Fibroblast of lung (primary cell): ENCODE results near the gene ST6GALNAC1.

Experiments used
- EZH2 ChIP-seq: IDR thresholded peaks from 2 replicates; pipeline ENCODE4 v1.5.1; 2012; ENCODE audit warnings: low read length, control low read depth, mild to moderate bottlenecking; ENCODE audit errors: missing control alignments
- TF ChIP-seq, protein P1 (sequence below), 2 donors: IDR thresholded peaks in 1 of 2; conservative IDR thresholded peaks in 1 of 2; 1 replicate in 1 of 2; 2 replicates in 1 of 2; pipeline ENCODE4 v1.5.1; 2011 to 2012; ENCODE audit warnings: low read length in 2 of 2, control low read depth in 1 of 2, inconsistent platforms in 1 of 2, low read depth in 1 of 2, mild to moderate bottlenecking in 1 of 2

DNA sequence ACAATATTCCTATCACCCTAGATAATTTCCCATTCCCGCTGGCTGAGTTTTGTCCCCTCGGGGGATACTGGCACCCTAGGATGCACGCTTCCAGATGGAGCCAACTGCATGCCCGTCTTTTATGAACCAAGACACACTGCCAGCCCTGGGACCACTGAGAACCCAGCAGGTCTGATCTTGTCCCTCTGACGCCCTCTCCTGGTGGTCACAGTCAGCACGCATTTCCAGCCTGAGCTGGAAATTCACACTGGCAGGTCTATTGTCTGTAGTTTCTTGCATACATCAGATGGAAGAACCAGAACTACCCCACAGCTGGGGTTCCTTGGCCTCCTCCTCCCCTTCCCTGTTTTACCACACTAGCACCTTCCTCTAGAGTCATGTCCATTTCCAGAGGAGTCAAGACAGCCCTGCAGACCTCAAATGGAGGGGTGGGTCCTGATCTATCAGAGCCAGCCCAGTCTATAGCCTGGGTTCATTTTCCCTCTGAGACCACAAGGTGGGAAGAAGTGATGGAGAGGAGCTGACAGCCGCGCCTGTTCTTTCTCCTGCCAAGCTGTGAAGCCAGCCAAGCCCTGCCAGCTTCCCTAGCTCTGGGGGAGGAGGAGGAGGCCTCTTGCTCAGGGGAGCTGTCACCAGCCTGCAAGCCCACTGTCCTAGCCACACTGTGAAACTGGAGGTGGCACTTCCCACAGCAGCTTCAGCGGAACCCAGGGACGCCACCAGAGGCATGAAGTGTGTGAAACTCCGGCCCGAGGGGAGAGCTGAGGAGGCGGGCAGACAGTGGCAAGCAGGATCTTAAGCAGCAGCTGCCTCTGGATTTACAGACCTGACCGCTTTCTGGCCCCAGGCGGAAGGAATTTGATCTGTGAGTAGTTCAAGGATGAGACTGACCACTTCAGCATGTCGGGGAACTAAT lies 37.9 kb upstream of the ST6GALNAC1 start:
- TF ChIP-seq, protein P1, sequence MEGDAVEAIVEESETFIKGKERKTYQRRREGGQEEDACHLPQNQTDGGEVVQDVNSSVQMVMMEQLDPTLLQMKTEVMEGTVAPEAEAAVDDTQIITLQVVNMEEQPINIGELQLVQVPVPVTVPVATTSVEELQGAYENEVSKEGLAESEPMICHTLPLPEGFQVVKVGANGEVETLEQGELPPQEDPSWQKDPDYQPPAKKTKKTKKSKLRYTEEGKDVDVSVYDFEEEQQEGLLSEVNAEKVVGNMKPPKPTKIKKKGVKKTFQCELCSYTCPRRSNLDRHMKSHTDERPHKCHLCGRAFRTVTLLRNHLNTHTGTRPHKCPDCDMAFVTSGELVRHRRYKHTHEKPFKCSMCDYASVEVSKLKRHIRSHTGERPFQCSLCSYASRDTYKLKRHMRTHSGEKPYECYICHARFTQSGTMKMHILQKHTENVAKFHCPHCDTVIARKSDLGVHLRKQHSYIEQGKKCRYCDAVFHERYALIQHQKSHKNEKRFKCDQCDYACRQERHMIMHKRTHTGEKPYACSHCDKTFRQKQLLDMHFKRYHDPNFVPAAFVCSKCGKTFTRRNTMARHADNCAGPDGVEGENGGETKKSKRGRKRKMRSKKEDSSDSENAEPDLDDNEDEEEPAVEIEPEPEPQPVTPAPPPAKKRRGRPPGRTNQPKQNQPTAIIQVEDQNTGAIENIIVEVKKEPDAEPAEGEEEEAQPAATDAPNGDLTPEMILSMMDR (conservative IDR thresholded peaks at IDR 0.05 in 1 of 2, IDR thresholded peaks at IDR 0.05 in 1 of 2; ENCODE audit: low read depth in 1 of 2, low read length in 2 of 2), result peak; percentile 73 to 84
- no peak for TF ChIP-seq EZH2
